HG03469 (cell line): ENCODE results near the gene ZBED4.

Experiments
- ATAC-seq: cut with Tn5 transposase; IDR thresholded peaks from one replicate; pipeline ENCODE4 v1.9.1; 2021; ENCODE audit warnings: mild to moderate bottlenecking, moderate library complexity, moderate number of reproducible peaks; ENCODE audit not compliant: unreplicated experiment

ZBED4 gene

DNA sequence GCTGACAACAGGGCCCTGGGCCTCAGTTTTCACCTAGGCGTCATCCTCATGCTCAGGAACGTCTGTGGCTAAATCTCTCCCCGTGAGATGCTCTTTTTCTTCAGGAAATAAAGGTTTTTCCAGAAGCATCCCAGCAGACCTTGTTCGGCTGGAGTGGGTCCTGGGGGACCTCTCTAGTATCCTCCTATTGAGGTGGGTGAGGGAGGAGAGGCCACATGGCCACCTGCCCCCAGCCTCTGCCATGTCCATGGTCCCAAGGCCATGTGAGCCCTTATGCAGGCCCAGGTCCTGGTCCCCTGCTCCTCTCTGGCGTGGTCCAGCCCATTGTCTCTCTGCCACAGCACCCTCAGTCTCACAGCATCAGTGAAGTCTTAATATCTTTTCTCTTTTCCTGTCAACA is 42.6 kb downstream of the ZBED4 start:
- no peak for ATAC-seq

- no peak for ATAC-seq
Observed at GRCh38 chr22:49897015-49897684, 43.5 kb downstream of the ZBED4 start.

GRCh38 chr22:49899530-49899929 is 45.9 kb downstream of the ZBED4 start:
- ATAC-seq, result no peak

- ATAC-seq, result no peak
Observed at GRCh38 chr22:49900441-49901230, 47.0 kb downstream of the ZBED4 start.

GRCh38 chr22:49901457-49901856 is 47.8 kb downstream of the ZBED4 start:
- no peak for ATAC-seq

DNA sequence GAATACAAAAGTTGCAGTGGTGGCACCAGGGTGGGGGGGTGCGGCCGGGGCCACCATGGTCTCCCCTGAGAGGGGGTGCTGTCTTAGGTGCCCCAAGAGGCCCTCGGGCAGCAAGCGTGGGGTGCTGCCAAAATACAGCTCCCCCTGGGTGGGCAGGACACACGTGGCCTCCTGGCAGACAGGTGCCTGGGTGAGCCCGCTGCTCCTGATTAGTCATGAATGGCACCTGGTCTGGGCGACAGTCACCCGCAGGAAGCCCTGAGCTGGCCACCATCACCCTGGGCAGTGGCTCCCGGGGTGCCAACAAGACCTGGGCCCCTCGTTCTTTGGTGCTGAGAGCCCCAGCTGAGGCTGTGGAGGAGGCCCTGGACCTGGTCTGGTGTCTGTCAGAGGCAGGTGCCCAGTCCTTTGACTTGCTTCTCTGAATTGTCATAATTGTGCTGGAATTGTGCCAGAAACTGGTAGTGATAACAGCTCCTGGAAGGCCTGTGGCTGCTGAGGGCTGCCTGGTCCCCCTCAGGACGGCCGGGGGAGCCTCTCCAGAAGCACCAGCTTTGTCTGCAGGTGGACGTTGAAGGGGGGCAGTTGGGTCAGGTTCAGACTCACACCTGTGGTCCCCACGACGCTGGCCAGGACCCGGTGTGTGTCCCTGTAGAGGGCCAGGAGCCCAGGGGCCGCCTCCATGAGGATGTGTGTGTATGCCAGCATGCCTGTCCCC is 49.8 kb downstream of the ZBED4 start:
- ATAC-seq, result no peak

GRCh38 chr22:49904040-49904369 is 50.4 kb downstream of the ZBED4 start:
- ATAC-seq, result no peak

DNA sequence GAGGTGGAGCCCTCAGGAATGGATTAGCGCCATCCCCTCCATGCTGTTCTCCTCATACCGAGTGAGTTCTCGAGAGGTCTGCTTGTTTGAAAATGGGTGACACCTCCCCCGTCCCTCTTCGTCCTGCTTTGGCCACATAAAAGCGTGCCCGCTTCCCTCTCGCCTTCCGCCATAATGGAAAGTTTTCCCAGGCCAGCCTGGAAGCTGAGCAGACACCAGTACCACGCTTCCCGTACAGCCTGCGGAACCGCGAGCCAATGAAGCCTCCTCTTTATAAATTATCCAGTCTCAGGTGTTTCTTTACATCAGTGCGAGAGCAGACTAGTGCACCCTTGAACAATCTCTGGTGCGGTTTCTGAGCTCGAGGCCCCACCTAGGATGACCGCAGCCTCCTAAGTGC is 51.8 kb downstream of the ZBED4 start:
- no peak for ATAC-seq

DNA sequence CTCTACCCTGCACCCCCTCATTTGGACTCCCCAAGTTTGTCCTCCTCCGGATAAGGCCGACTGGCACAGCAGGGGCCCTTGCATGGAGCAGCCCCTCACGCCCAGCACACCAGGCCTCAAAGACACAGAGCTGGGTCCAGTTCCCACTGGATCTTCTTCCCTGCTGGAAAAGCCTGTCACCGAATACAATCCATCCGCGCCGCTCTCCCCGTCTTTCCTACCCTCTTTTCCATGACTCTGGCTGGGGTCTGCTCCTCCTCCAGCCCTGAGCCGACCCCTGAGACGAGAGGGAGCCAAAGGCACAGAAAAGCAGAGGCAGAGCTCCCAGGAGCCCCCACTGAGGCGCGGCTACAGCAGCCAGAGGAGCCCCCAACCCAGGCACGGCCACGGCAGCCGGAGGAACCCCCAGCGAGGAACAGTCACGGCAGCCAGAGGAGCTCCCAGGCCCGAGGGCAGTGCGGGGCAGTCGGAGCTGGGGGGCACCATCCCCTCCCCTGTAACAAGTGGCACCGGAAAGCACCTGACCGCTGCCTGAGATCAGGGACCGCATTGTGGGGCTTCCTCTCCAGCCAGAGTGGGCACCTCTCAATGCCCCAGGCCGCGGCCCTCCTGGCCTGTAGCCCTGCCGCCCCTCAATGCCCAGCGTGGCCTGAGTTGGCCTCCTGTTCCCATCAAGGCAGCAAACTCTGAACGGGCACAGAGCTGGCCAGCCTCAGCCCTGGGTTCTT is 52.6 kb downstream of the ZBED4 start:
- no peak for ATAC-seq

DNA sequence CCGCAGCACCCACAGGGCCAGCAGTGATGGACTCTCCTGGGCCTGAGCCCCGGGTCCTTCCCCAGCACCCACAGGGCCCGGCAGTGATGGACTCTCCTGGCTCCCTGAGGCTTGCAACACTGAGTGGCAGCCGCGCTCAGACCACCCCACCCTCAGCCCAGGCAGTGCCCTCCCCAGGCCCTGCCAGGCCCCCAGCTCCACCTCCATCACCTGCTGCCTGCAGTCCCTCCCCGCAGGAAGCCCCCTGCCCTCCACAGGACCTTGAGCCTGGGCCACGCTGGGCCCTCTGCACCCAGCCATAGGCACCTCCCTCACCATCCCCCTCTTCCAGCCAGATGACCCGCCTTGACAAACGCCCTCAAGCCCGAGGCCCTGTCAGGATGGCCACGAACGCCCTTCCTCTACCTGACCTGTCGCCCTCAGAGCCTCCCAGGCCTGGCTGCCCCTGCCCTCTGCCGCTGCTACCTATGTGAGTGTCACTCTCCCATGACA is 53.2 kb downstream of the ZBED4 start:
- ATAC-seq, result no peak

DNA sequence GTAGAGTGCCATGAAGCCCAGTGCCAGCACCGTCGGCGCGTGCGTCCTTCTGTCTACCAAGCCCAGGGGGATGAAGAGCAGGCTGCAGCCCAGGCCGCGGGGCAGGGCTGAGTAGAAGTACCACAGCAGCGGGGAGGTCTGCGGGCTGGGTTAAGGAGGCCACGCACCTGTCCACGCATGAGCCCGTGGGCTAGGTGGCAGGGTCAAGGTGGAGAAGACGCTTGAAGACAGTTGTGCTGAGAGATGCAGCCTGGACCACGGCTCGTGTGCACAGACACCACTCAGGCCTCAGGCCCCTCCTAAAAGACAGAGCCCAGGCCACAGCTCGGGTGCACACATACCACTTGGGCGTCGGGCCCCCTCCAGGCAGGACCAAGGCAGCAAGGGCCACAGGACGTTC is 54.2 kb downstream of the ZBED4 start:
- ATAC-seq, result no peak

DNA sequence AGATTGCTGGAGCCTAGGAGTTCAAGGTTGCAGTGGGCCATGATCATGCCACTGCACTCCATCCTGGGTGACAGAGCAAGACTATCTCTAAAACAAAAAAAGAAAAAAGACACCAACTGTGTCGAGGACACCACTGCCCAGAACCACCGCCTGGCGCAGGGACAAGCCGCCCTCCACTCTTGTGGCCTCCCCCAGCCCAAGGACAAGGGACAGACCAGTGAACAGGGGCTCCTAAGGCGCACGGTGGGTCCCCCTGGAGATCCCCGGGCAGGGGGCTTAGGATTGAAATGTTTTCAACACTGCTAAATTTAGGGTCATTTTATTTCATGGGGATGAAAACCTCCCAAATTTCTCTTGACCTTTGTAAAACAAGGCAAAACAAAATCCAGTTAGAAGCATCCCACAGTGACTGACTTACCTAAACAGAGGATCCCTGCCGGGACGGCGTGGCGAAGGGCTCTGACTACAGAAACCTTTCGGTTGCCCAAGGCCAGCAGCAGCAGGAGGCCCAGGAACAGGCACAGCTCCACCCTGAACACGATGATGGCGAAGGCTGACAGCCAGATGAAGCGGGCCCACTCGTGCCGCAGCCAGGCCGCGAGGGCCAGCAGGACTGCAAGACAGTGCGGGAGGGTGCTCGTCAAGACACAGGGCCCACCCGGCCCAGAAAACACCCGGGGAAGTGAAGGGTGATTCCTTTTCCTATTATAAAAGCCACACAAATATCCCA is 56.0 kb downstream of the ZBED4 start:
- no peak for ATAC-seq

DNA sequence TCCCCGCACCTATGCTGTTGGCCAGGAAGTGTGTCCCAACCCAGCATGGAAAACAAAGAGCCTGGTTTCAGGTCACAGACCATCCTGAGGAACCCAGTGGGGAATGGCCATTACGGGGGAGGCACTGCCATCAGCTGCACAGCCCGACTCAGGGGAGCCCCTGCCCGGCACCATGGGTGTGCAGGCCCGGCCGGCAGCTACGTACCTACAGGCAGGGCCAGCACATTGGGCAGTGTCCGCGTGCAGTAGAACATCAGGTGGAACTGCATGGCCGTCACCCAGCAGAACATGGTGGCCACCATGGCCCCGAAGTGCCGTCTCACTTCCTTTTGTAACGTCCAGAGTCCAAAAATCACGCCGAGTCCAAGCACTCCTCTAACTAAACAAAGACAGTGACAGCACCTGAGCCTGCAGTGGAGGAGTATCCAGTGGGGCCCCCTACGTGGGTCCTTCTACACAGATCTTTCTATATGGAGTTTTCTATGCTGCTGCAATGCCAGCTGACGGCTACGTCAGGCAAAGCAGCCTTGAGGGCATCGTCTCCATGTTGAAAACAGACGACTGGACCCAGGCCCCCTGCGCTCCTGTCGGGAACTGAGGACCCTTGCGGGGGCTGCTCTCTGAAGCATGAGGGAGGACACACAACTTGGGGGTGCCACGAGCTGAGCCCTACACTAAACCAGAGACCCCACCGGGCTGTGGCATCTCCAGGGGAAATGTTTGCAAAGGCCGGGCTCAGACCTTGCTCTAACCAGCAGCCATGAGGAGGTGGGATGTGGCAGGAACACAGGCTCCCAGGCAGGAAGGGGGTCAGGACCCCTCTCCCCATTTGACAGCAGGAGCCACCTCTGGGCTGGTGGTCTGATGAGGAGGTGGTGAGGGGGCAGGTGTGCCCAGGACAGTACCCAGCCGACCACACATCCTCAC is 56.8 kb downstream of the ZBED4 start:
- no peak for ATAC-seq

GRCh38 chr22:49911881-49912625 is 58.4 kb downstream of the ZBED4 start:
- ATAC-seq, result no peak

DNA sequence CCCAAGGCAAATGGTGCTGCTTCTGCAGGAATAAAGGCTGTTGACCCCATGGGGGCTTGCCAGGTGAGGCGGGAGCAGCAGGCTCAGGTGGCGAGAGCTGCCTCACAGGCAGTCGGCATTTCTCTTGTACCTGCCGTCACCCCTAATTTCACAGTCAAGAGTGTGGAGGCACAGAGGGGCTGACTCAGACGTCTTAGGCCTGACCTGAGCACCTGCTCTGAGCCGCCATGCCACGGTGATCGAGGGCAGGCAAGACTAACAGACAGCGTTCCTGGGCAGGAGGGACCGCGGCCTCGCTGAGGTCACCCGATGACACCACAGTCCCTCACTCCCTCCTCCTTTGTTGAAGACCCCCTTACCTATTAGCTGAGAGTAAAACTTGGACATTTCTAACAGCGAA is 59.4 kb downstream of the ZBED4 start:
- no peak for ATAC-seq

DNA sequence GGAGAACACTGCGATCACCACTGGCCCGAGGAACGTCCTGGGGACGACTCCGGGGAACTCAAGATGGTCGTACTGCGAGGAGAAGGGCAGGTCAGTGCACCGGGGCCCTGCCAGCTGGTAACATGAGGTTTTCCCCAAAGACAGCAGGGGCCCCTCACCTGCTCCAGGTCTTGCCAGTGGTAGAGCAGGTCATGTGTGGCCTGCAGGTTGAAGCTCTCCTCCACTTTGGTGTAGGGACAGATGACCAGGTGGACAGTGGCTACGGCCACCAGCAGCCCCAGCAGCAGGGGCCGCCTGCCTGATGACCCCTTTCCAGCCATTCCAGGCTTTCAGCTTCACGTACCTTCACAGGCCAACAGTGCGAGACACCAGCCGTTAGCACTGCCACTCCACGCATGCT is 59.8 kb downstream of the ZBED4 start:
- ATAC-seq, result no peak

DNA sequence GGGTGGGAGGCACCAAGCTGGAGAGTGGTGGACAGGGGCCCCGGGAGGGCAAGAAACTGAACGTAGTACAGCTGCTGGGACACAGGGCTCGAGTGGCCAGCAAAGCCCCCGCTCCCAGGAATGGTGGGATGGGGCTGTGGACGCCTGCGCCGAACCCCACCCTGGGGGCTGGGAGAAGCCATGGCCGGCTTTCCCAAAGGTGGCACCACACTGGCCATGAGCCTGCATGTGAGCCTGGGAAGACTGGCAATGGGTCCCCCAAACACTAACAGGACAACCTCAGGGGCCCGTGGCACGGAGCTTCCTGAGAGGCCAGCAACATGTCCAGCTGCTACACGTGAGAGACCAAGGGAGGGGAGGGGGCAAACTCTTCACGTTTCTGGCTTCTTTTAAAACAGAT is 60.6 kb downstream of the ZBED4 start:
- ATAC-seq, result no peak

- no peak for ATAC-seq
Observed at GRCh38 chr22:49915610-49916009, 62.0 kb downstream of the ZBED4 start.

- ATAC-seq, result no peak
Observed at GRCh38 chr22:49916831-49917230, 63.2 kb downstream of the ZBED4 start.
